Activated naive CD4-positive, alpha-beta T cell (primary cell): ENCODE data around the gene ETV5.

Experiments
- DNase-seq, 4 experiments: peaks; one replicate each; lab custom pipeline; 2025; lab: John Stamatoyannopoulos, UW

ETV5 gene

GRCh38 chr3:186095561-186096081 is 13.3 kb downstream of the ETV5 start:
- no peak for DNase-seq

GRCh38 chr3:186094696-186095425 is 14.0 kb downstream of the ETV5 start:
- DNase-seq: no peak

GRCh38 chr3:186094271-186094670 is 14.6 kb downstream of the ETV5 start:
- no peak for DNase-seq

- DNase-seq: no peak
Observed at GRCh38 chr3:186093271-186093900, 15.5 kb downstream of the ETV5 start.

DNA sequence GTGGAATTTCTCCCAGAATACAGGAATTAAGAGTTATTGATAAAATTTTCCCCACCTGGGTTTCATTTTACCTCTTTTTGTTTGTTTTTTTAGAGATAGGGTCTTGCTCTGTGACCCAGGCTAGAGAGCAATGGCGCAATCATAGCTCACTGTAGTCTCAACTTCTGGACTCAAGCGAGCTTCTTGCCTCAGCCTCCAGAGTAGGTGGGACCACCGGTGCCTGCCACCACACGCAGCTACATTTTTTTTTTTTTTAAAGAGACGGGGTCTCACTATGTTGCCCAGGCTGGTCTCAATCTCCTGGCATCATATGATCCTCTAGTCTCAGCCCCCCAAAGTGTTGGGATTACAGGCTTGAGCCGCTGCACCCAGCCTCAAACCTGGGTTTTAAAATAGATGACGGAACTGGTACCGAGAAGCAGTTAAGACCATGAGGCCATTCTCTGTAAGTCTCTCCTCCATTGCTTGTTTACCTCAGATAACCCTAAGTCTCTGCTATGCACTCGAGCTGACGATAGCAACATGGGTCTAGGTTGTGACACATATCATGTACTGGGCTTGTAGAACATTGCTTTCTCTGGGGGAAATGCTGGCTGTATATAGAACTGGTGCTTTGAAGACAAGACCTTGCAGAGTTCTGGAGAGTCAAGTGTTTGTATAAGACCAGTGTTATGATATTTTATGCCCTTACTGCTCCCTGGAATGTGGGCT is 16.4 kb downstream of the ETV5 start:
- no peak for DNase-seq

- DNase-seq: no peak
Observed at GRCh38 chr3:186090901-186091300, 18.0 kb downstream of the ETV5 start.

DNA sequence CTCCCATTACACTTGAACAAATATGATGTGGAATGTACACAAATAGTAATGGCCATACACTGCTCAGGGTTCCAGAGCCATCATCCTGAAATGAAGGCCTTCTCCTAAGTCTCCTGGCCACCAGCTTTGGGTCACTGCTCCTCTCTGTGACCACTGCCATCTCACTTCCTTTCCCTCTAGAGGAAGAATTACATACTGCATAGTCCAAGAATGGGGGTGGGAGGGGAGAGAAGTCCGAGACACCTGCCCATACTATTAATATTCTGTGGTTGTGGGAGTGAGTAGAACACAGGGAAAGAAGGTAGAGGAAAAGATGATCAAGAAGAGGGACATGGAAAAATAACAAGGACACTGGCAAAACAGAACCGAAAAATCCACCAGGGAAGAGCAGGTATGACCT is 20.6 kb downstream of the ETV5 start:
- DNase-seq: no peak

DNA sequence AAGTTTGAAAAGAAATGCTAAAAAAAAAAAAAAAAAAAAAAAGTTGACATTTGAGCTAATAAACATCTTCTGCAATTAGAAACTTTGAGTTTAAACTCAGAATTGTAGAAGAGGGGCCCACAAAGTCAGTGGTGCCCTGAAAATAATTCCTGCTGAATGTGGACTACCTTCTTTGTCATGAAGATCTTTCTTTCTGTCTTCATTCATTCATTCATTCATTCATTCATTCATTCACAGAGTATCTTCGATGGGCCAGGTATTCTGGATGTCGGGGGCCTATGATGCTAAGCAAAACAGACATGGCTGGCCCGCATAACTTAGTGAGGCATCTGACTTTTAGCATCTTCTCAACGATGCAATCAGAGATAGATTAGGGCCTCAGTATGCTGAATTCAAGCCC is 24.6 kb downstream of the ETV5 start:
- no peak for DNase-seq

DNA sequence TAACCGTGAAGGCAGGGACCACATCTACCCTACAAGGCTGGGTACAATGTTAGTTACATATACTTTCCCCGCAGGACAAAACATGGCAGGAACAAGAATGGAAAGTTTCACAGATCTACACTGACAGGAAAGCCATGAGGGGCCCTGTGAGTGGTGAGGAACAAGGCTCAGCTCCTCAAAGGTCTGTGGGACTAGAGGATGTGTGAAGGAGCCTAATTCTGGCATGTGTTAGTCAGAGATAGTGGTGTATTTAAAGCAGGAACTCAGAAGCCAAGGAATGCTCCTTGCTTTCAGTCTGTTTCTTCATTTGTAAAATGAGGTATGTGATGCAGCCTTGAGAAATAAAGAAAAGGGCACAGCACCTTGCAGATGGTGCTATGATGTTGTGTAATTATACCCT is 25.1 kb downstream of the ETV5 start:
- no peak for DNase-seq

DNA sequence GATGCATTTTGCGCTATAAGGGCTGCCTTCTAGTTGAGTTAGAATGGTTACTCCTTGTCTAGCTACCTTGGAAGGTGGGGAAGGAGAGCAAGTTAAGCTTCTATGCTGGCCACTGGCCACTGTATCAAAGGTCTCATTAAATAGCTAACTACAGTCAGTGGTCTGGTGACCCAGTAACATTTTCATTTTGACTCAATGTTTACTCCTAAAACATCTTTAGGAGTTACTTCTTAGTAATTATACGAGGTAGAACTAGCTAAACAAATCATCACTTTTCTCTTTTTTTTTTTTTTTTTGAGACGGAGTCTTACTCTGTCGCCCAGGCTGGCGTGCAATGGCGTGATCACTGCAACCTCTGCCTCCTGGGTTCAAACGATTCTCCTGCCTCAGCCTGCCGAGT is 26.7 kb downstream of the ETV5 start:
- DNase-seq: no peak

GRCh38 chr3:186081678-186082077 is 27.2 kb downstream of the ETV5 start:
- no peak for DNase-seq

- no peak for DNase-seq
Observed at GRCh38 chr3:186080849-186081438, 27.9 kb downstream of the ETV5 start.

GRCh38 chr3:186079925-186080324 is 29.0 kb downstream of the ETV5 start:
- no peak for DNase-seq

DNA sequence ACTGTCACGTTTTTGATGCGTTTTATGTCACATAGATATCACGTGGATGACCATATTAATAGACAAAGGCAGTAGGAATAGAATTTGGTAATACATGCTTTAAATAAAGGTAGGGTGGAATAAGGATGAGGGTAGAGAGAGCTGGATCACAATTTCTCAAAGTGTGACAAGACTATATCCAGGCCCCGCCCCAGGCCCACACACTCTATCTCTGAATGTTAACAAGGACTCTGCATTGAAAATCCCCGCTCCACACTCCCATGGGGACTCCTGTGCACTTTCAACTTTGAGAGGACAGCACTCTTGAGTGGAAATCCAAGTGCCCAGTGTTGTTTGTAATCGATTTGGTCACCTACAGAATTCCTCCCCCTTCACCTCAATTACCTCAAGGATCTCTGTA is 31.4 kb downstream of the ETV5 start:
- no peak for DNase-seq

DNA sequence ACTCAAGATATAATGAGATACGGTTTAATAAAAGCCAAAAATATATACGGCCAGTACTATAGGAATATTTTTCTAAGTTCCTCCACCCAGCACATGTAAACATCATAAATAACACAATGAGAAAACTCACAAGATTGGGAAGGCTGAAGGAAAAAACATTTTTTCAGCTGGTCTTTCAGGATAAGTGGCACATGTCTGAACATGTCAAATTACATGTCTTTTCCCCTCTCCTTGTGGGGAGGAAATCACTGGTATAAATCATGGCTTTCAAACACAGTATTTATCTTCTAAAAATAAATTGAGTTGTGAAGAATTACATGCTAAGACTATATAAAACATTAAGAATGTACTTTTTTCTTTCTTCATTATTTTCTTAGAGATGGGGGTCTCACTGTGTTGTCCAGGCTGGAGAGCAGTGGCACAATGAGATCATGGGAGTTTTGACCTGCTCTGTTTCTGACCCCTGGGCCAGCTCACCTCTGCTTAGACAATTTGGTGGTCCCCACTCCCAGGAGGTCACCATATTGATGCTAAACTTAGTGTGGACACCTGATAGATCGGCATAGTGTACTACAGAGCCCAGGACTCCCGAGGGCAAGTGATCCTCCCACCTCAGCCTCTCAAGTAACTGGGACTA is 32.8 kb downstream of the ETV5 start:
- DNase-seq: no peak

- DNase-seq: no peak
Observed at GRCh38 chr3:186075489-186075888, 33.4 kb downstream of the ETV5 start.

- DNase-seq: no peak
Observed at GRCh38 chr3:186073641-186074040, 35.2 kb downstream of the ETV5 start.

DNA sequence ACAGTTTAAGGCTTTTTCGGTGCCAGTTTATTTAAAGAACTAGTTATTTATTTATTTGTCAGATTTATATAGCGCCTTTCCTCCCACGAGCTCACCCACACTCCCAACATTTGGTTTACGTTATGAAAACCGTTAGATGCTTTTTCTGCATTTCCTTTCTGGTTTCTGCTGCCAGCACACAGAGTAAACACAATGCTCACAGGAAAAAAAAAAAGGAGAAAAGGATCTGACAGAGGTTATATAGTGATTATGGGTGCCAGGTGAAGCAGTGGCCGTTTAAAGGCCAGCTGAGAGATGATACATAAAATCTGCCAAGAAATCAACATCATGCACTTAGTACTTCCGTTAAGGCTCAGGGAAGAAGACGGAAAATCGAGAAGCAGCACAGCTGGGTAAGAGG is 37.9 kb downstream of the ETV5 start:
- no peak for DNase-seq

DNA sequence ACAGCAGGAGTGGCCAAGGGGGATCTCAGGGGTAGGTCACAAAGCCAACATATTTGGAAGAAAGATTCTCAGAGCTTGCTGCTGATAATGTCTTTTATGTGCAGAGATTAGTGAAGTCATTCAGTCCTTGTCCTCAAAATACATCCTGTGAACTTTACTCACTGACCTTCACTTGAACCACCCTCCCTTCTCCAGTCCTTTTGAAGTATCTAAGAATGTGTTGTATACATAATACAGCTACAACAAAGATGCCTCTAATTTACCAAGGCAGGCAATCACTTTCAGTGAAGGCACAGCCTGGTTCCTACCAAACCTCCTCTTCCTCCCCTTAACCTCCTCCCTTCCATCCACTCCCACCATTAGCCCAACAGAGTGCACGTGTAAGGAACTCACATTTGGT is 38.3 kb downstream of the ETV5 start:
- no peak for DNase-seq

- no peak for DNase-seq
Observed at GRCh38 chr3:186070133-186070532, 38.8 kb downstream of the ETV5 start.

GRCh38 chr3:186069199-186069598 is 39.7 kb downstream of the ETV5 start:
- no peak for DNase-seq

DNA sequence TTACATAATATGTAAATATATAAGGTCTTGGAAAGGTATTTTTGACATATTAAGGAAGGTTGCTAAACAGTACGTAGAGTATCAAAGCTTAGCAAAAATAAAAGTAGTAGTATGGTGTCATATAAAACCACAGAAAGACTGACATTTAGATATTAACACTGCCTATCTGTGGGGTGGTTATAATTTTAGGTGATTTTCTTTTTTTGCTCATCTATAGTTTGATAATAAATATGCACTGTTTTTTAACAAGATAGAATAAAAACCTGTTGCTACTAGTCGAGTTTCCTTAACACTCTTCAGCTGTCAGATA is 40.7 kb downstream of the ETV5 start:
- DNase-seq: no peak
